DOHH2 (cell line): ENCODE results near the gene NOD2.

ENCODE experiments used
- CTCF ChIP-seq: fragments of 200-600 bp; sonication (generic); IDR thresholded peaks from one replicate; pipeline ENCODE4 v1.5.1; 2014; ENCODE audit warnings: antibody characterized with exemption, mild to moderate bottlenecking, low read depth, low read length; ENCODE audit not compliant: poor library complexity, severe bottlenecking
- EZH2phosphoT487 ChIP-seq: fragments of 200-600 bp; sonication (generic); IDR thresholded peaks from 2 replicates; pipeline ENCODE4 v1.6.1; 2017; ENCODE audit warnings: borderline replicate concordance, mild to moderate bottlenecking, antibody characterized with exemption, low read length, moderate library complexity, mixed read lengths

- TF ChIP-seq CTCF, result no peak
- no peak for TF ChIP-seq EZH2phosphoT487
Measured at GRCh38 chr16:50751528-50751927, 58.1 kb downstream of the NOD2 start.
